SH-SY5Y (cell line): ENCODE measurements around the gene SYNGR3.

Experiments used
- GATA2 ChIP-seq: IDR thresholded peaks from 2 replicates; pipeline ENCODE4 v1.6.1; 2011; ENCODE audit warnings: mild to moderate bottlenecking, low read depth, low read length
- GATA3 ChIP-seq: IDR thresholded peaks from 2 replicates; pipeline ENCODE4 v1.6.1; 2011; ENCODE audit warnings: low read depth, mild to moderate bottlenecking, low read length, moderate library complexity

GRCh38 chr16:1997494-1998359 is 8.0 kb downstream of the SYNGR3 start:
- no peak for TF ChIP-seq GATA2
- no peak for TF ChIP-seq GATA3
